Heart right ventricle (tissue), 16 donors: ENCODE measurements around the gene LALBA. TPM values are rescaled to one million over a fixed set of nuclear protein-coding genes. Genes with fewer than 3 reads are reported as not detected.
"Not testable (repeated sequence)": the region's sequence is repeated elsewhere in the genome, so short reads cannot be mapped to it uniquely, and the experiment has no call there.

Experiments
- ATAC-seq, 8 donors: fragments of 200-7000 bp; cut with Tn5 transposase; one replicate each; pipeline ENCODE4 v1.9.1; 2020; ENCODE audit warnings: mild to moderate bottlenecking in 8 of 8, moderate library complexity in 8 of 8, moderate number of reproducible peaks in 1 of 8
- DNase-seq, 2 donors: peaks; one replicate each; pipeline ENCODE4 v3.0.0-alpha.2; 2020
- H3K27ac ChIP-seq, 10 donors: fragments of 200-600 bp; sonication (generic) in 2 of 10; one replicate each; pipeline versions ENCODE4 v1.5.0 to v1.8.0; 2020 to 2022; ENCODE audit warnings: mild to moderate bottlenecking in 3 of 10
- H3K27me3 ChIP-seq, 7 donors: fragments of 200-600 bp; one replicate each; pipeline ENCODE4 v1.8.0; 2021 to 2022; ENCODE audit warnings: mild to moderate bottlenecking in 2 of 7
- H3K36me3 ChIP-seq, 9 donors: fragments of 200-600 bp; sonication (generic) in 1 of 9; one replicate each; pipeline versions ENCODE4 v1.5.0 to v1.8.0; 2020 to 2022; ENCODE audit warnings: mild to moderate bottlenecking in 2 of 9
- H3K4me1 ChIP-seq, 9 donors: fragments of 200-600 bp; sonication (generic) in 1 of 9; one replicate each; pipeline versions ENCODE4 v1.5.0 to v1.8.0; 2020 to 2022; ENCODE audit warnings: mild to moderate bottlenecking in 4 of 9
- H3K4me3 ChIP-seq, 10 donors: fragments of 200-600 bp; sonication (generic) in 2 of 10; one replicate each; pipeline versions ENCODE4 v1.5.0 to v1.8.0; 2020 to 2022; ENCODE audit warnings: mild to moderate bottlenecking in 7 of 10, moderate library complexity in 2 of 10
- H3K9me3 ChIP-seq, 11 donors: fragments of 200-600 bp in 10 of 11; sonication (generic) in 2 of 11; one replicate each; pipeline versions ENCODE4 v1.5.0 to v1.8.0; 2013 to 2022; ENCODE audit warnings: mild to moderate bottlenecking in 2 of 11, control low read depth in 1 of 11, moderate library complexity in 1 of 11
- CTCF ChIP-seq, 9 donors: fragments of 200-600 bp; sonication (generic) in 2 of 9; IDR thresholded peaks; one replicate each; pipeline versions ENCODE4 v1.5.0 to v1.8.0; 2021 to 2022; ENCODE audit warnings: antibody characterized with exemption in 9 of 9, mild to moderate bottlenecking in 5 of 9, moderate library complexity in 1 of 9
- WGBS, 2 donors: extraction: QIAGEN DNeasy Blood & Tissue Kit; methylation state at CpG; one replicate each; pipeline ENCODE4 v1.1.7; 2013; ENCODE audit warnings: inconsistent platforms in 1 of 2; 5-methylcytosine and 5-hydroxymethylcytosine counted together
- intact Hi-C, 10 donors: fragments of 100-400 bp; cut with DNase I; formaldehyde crosslinking; loops; one replicate each; pipeline versions ENCODE4 v1.11.1 to v1.14.2; 2022
- polyA plus RNA-seq, 2 donors: library from polyadenylated mRNA; stranded (reverse); fragments of 200-250 nt; gene quantifications; one replicate each; pipeline ENCODE4 v1.2.3, GENCODE V29; 2013
- total RNA-seq, 10 donors: library from RNA; stranded (reverse); fragmentation: NEBNext Ultra II Directional in 3 of 10; extraction: Animal tissue kit (Norgen Biotek cat#: 25700) in 3 of 10; gene quantifications; one replicate each; pipeline versions ENCODE4 v1.2.1 to v1.2.4, GENCODE V29; 2021 to 2023
- donor health status: Arrhythmogenic right ventricular cardiomyopathy.
- donor health status: ischemic (EF 13 %, LVEDD 7.1; RV severe dilation, severe dysfunction).
- donor health status: healthy with polysubstance abuse.
- donor health status: DM: no; HTN: yes; CAD: no.
- donor health status: DM: no; HTN: no; CAD: no.
- donor health status: ischemic (EF 25% LVEDD 6.9; RV normal size, moderate dysfunction).
- donor health status: ischemic (EF 25% LVEDD 5.7; RV mildly dilated, moderate dysfunction).
- donor health status: healthy.
- donor health status: DM: yes; HTN: yes; CAD: no.
- donor health status: Ischemic cardiomyopathy.
- donor health status: ischemic (EF 35%, LVEDD 5.7; RV mildly dilated, moderate dysfunction).
- donor health status: nonischemic (EF 11% LVEDD 7.7; RV severe dilation, severe dysfunction).
- donor health status: DM: yes; HTN: yes; CAD: no.
- donor health status: PGD.
- donor health status: ischemic (EF 29% LVEDD 5.4; RV normal size, mild dysfunction).
- donor health status: nonischemic (EF 23%, LVEDD 6.1; RV moderate dilation, normal function).

The LALBA gene
- total and polyA plus RNA-seq, 12 donors, result not detected

DNA sequence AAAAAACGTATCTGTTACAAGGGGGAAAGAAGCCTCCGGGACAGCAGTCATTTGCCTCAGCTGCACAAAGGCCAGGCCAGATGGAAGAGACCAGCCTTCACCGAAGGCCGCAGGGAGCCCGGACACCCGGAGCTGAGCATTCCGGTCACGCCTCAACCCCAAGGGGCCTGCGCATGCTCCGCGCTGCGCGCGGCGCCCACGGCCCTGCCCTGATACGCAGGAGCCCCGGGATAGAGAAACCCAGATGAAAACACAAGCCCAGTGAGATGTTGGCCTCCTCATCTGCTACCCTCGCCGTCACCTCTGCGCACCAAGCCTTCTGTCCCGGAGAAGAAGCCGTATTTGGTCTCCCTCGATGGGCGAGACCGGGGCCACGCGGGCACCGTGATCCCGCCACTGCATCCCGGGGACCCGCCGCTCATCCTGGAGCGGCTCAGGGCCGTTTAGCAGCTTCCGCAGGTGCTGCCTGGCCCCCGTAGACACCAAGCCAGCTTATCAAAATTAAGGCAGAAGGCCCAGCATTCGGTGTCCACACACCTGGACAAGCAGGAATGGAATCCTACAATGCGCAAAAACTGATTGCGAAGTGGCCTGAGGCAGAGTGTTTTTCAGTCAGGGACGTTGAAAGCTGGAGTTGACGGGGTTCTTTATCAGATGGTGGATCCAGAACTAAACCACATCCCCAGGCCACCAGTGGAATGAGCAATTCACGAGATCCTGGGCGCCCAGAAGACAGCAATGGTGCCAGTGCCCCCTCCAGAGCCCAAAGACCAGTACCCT is 41.8 kb downstream of the LALBA start:
- no peaks in the 10 kb centered on the region for H3K36me3 ChIP-seq
- no peak overlapping the region for H3K27ac ChIP-seq
- H3K9me3 ChIP-seq, result no peaks in the 10 kb centered on the region
- TF ChIP-seq CTCF (IDR thresholded peaks at IDR 0.05), result no peak
- intact Hi-C loops, result no loop called here
- ATAC-seq (peak in 1 of 8 donors; percentile 22), DNase-seq (no peak)
- H3K27me3 ChIP-seq, result no peaks in the 10 kb centered on the region
- H3K4me3 ChIP-seq, result no peak overlapping the region
- WGBS, 2 donors, result 90 to 93% methylated on average over 44 of the region's 44 CpGs
- no peaks in the 10 kb centered on the region for H3K4me1 ChIP-seq

DNA sequence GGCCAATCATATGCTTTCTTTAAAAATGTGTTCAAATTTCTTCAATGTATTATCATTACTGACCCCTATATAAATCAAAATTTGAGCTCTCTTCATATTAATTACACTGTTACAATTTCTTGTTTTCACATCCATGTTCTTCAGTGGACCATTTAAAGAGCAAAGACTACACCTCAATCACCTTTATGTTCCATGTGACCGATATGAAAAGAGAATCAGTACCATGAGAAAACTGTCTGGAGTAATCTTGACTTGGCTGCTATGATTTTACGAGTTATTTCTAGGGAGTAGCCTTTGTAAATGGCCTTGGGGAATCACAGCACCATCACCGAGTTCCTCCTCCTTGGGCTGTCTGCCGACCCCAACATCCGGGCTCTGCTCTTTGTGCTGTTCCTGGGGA is 44.5 kb downstream of the LALBA start, which contains the start of gene OR8S1:
Gene OR8S1 (plus strand): TSS at position 301 of the 400 bp plus-strand sequence. CDS start 0 bp downstream, at position 301.
- Histone ChIP-seq H3K27ac (no peak within 1 kb of the TSS), H3K27me3 (no peaks in the 10 kb centered on the region), H3K4me3 (no peak within 1 kb of the TSS), H3K36me3 (no peaks in the 10 kb centered on the region), H3K4me1 (no peaks in the 10 kb centered on the region), H3K9me3 (no peaks in the 10 kb centered on the region)
- intact Hi-C loops, result no loop called here
- no peak for TF ChIP-seq CTCF (IDR thresholded peaks at IDR 0.05)
- WGBS, 2 donors, result 78 to 89% methylated on average over 5 of the region's 5 CpGs
- DNase-seq, result no peak
- ATAC-seq, result no peak

GRCh38 chr12:48520381-48520780 is 49.5 kb downstream of the LALBA start:
- H3K9me3 ChIP-seq, H3K27ac ChIP-seq, H3K4me3 ChIP-seq, intact Hi-C loops, H3K27me3 ChIP-seq, DNase-seq, H3K36me3 ChIP-seq, H3K4me1 ChIP-seq, ATAC-seq: not testable (repeated sequence)
- 88 to 96% methylated on average over 24 of the region's 24 CpGs for WGBS, 2 donors

Other genes with a start within 250 kb of the LALBA start
- 10 to 100 TPM; 13.8 to 19.1 (median 15.5) TPM for gene ZNF641, start 219.1 kb downstream of the LALBA start, total RNA-seq
- gene ZNF641, start 219.1 kb downstream of the LALBA start, polyA plus RNA-seq, result 1 to 10 TPM; 3.6 to 3.8 TPM
- under 1 TPM in 1 of 10 donors, not detected in 9; 0.35 TPM for gene ANP32D, start 97.5 kb downstream of the LALBA start, total RNA-seq
- gene ANP32D, start 97.5 kb downstream of the LALBA start, polyA plus RNA-seq, result not detected
- not detected for gene C12orf54, start 87.5 kb downstream of the LALBA start, total RNA-seq
- gene C12orf54, start 87.5 kb downstream of the LALBA start, polyA plus RNA-seq, result not detected
- not detected for gene OR8S1, start 44.4 kb downstream of the LALBA start, total RNA-seq
- not detected for gene OR8S1, start 44.4 kb downstream of the LALBA start, polyA plus RNA-seq
- gene KANSL2, start 112.2 kb upstream of the LALBA start, total RNA-seq, result 10 to 100 TPM; 17.3 to 30.7 (median 20.7) TPM
- gene KANSL2, start 112.2 kb upstream of the LALBA start, polyA plus RNA-seq, result 10 to 100 TPM; 24.2 to 36.4 TPM
- gene CCNT1, start 146.7 kb upstream of the LALBA start, total RNA-seq, result 10 to 100 TPM; 17.6 to 27.2 (median 23.0) TPM
- gene CCNT1, start 146.7 kb upstream of the LALBA start, polyA plus RNA-seq, result 1 to 10 TPM; 2.7 to 4.0 TPM
- gene ADCY6, start 219.0 kb upstream of the LALBA start, total RNA-seq, result 100 to 1,000 TPM in 8 of 10 donors, 10 to 100 TPM in 2; 84.4 to 144 (median 122) TPM
- gene ADCY6, start 219.0 kb upstream of the LALBA start, polyA plus RNA-seq, result 100 to 1,000 TPM in 1 of 2 donors, 10 to 100 TPM in 1; 35.3 to 123 TPM
- 1 to 10 TPM; 2.2 to 7.8 (median 4.1) TPM for gene CACNB3, start 248.4 kb upstream of the LALBA start, total RNA-seq
- 10 to 100 TPM in 1 of 2 donors, 1 to 10 TPM in 1; 4.3 to 13.5 TPM for gene CACNB3, start 248.4 kb upstream of the LALBA start, polyA plus RNA-seq